MCF 10A (cell line): Measurements from ENCODE around the gene ABTB1. TPM values are rescaled to one million over a fixed set of nuclear protein-coding genes. Genes with fewer than 3 reads are reported as not detected.

Experiments used
- BruUV-seq: library from RNA; stranded (reverse); fragments of 400-500 nt; replicated peaks from 2 replicates; lab custom pipeline; 2021; lab: Mats Ljungman, UMichigan
- CTCF ChIA-PET: fragments of 300-600 bp; sonication (Branson Sonifier 250); formaldehyde crosslinking; extraction: SDS; loops from one replicate; lab custom pipeline; 2021; ENCODE audit warnings: antibody characterized with exemption, inconsistent platforms; lab: Yijun Ruan, JAX
- POLR2A ChIA-PET: fragments of 300-600, 350-650 bp; sonication (Branson Sonifier 250); formaldehyde crosslinking; extraction: SDS; loops from one replicate; lab custom pipeline; 2020; ENCODE audit warnings: antibody characterized with exemption, inconsistent platforms; lab: Yijun Ruan, JAX
- DNase-seq: peaks from one replicate; pipeline ENCODE4 v3.0.0-alpha.2; 2018; ENCODE audit not compliant: unreplicated experiment
- H3K27ac Mint-ChIP-seq: one replicate; pipeline ENCODE4 v1.8.0; 2022; ENCODE audit warnings: mild to moderate bottlenecking, low read depth, mixed read lengths; ENCODE audit not compliant: unreplicated experiment
- H3K27me3 Mint-ChIP-seq: one replicate; pipeline ENCODE4 v1.8.0; 2022; ENCODE audit warnings: mixed read lengths; ENCODE audit not compliant: insufficient read depth, unreplicated experiment
- H3K36me3 Mint-ChIP-seq: one replicate; pipeline ENCODE4 v1.8.0; 2022; ENCODE audit warnings: mild to moderate bottlenecking, moderate library complexity, mixed read lengths; ENCODE audit not compliant: insufficient read depth, unreplicated experiment
- H3K4me1 Mint-ChIP-seq: one replicate; pipeline ENCODE4 v1.8.0; 2022; ENCODE audit warnings: mixed read lengths; ENCODE audit not compliant: insufficient read depth, unreplicated experiment
- H3K4me3 Mint-ChIP-seq: one replicate; pipeline ENCODE4 v1.8.0; 2022; ENCODE audit warnings: mild to moderate bottlenecking, moderate library complexity, mixed read lengths; ENCODE audit not compliant: unreplicated experiment
- H3K9me3 Mint-ChIP-seq: one replicate; pipeline ENCODE4 v1.8.0; 2022; ENCODE audit warnings: mixed read lengths; ENCODE audit not compliant: unreplicated experiment
- CTCF ChIP-seq: fragments of 200-600 bp; IDR thresholded peaks from one replicate; pipeline ENCODE4 v1.8.0; 2022; ENCODE audit warnings: antibody characterized with exemption, mild to moderate bottlenecking; ENCODE audit not compliant: unreplicated experiment
- intact Hi-C: fragments of 100-400 bp; cut with micrococcal nuclease; formaldehyde crosslinking; loops from 2 replicates; pipeline ENCODE4 v1.14.1; 2022
- total RNA-seq: library from RNA; stranded (reverse); gene quantifications from 2 replicates; pipeline ENCODE4 v1.2.3, GENCODE V29; 2022

Gene ABTB1
- total RNA-seq, 1 experiment from 2014 or later: 9.7 TPM

GRCh38 chr3:127658234-127658633 lies 14.5 kb upstream of the ABTB1 start:
- peaks cover 13% of the 10 kb centered on the region for H3K36me3 Mint-ChIP-seq
- TF ChIP-seq CTCF: no peak
- no peaks in the 10 kb centered on the region for H3K9me3 Mint-ChIP-seq
- no peak for DNase-seq
- ChIA-PET POLR2A (interaction anchor here (0.7 to 1.0 kb wide), 2 partner anchors 25 to 39 kb away, joined by 3 to 4 read pairs; no protein-coding TSS in a partner anchor), CTCF (no interaction called here)
- H3K27me3 Mint-ChIP-seq: no peaks in the 10 kb centered on the region
- no TSS peak for BruUV-seq
- no peak overlapping the region for H3K4me3 Mint-ChIP-seq
- peaks cover 7% of the 10 kb centered on the region for H3K4me1 Mint-ChIP-seq
- intact Hi-C loops: loop anchor here (10.0 kb wide), 1 partner anchor 477 kb away; no protein-coding TSS in a partner anchor
- H3K27ac Mint-ChIP-seq: no peak overlapping the region

- intact Hi-C loops: no loop called here
- TF ChIP-seq CTCF: no peak
- Mint-ChIP-seq H3K9me3 (no peaks in the 10 kb centered on the region), H3K36me3 (peaks cover 16% of the 10 kb centered on the region), H3K27me3 (no peaks in the 10 kb centered on the region), H3K27ac (no peak overlapping the region), H3K4me1 (peaks cover 2% of the 10 kb centered on the region), H3K4me3 (no peak overlapping the region)
- DNase-seq: no peak
- ChIA-PET CTCF (no interaction called here), POLR2A (no interaction called here)
- no TSS peak for BruUV-seq
Measured at GRCh38 chr3:127660621-127661251, 12.0 kb upstream of the ABTB1 start.

- H3K4me1 Mint-ChIP-seq: no peaks in the 10 kb centered on the region
- intact Hi-C loops: no loop called here
Measured at GRCh38 chr3:127661600-127661999, 11.2 kb upstream of the ABTB1 start.

More at GRCh38 chr3:127661600-127661999, 11.2 kb upstream of the ABTB1 start:
- no peaks in the 10 kb centered on the region for H3K9me3 Mint-ChIP-seq
- no peak overlapping the region for H3K4me3 Mint-ChIP-seq
- no TSS peak for BruUV-seq
- no peaks in the 10 kb centered on the region for H3K27me3 Mint-ChIP-seq
- DNase-seq: no peak
- CTCF ChIA-PET: interaction anchor here (1.2 kb wide), 1 partner anchor 33 kb away, joined by 4 read pairs; no protein-coding TSS in a partner anchor
- POLR2A ChIA-PET: no interaction called here
- no peak for TF ChIP-seq CTCF
- H3K36me3 Mint-ChIP-seq: peaks cover 16% of the 10 kb centered on the region
- H3K27ac Mint-ChIP-seq: no peak overlapping the region
